Activated naive CD4-positive, alpha-beta T cell treated with anti-CD3 and anti-CD28 coated beads, Interleukin-2, amount 10 ng/mL, durations not matched to agents 7 days and 5 days (primary cell): ENCODE results near the gene EIF4H.
A peak's percentile ranks its signal among the peaks of the same experiment; 100 is the strongest.
"Not testable (repeated sequence)": the region's sequence is repeated elsewhere in the genome, so short reads cannot be mapped to it uniquely, and the experiment has no call there.

Source experiments
- CTCF ChIA-PET: fragments of 350-600 bp; sonication (Branson Sonifier 250); formaldehyde crosslinking; loops from one replicate; lab custom pipeline; 2021; ENCODE audit warnings: antibody characterized with exemption; lab: Charles Lee
- DNase-seq: peaks from one replicate; pipeline ENCODE4 v3.0.0-alpha.2; 2020
- H3K27ac Mint-ChIP-seq: one replicate; pipeline ENCODE4 v1.8.0; 2021; ENCODE audit warnings: mild to moderate bottlenecking, moderate library complexity, mixed read lengths
- H3K27me3 Mint-ChIP-seq: one replicate; pipeline ENCODE4 v1.8.0; 2021; ENCODE audit warnings: mild to moderate bottlenecking, mixed read lengths
- H3K36me3 Mint-ChIP-seq: one replicate; pipeline ENCODE4 v1.8.0; 2021; ENCODE audit warnings: mixed read lengths
- H3K4me1 Mint-ChIP-seq: one replicate; pipeline ENCODE4 v1.8.0; 2021; ENCODE audit warnings: mixed read lengths
- H3K4me3 Mint-ChIP-seq: one replicate; pipeline ENCODE4 v1.8.0; 2021; ENCODE audit warnings: mild to moderate bottlenecking, moderate library complexity, mixed read lengths
- H3K9me3 Mint-ChIP-seq: one replicate; pipeline ENCODE4 v1.8.0; 2021; ENCODE audit warnings: mixed read lengths

The EIF4H gene

DNA sequence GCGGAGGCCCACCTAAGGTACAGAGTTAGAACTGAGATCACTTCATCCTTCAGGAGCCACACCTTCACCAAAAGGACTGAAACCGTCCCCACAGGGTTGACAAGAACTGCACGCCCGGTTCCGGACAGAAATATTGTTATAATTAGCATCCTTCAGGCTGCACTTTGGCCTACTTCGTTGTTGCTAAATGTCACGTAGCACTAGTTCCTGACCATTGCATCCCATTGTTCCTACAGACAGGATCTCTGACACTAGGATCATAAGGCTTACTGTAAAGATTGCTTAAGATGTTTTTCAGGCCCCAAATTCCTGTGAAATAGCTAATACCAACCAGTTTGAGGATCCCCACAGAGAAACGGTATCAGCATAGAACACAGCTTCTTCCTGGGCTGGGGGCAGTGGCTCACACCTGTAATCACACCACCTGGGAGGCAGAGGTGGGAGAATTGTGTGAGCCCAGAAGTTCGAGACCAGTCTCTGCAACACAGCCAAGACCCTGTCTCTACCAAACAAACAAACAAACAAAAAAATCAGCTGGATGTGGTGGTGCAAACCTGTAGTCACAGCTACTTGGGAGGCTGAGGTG, 18.3 kb upstream of the EIF4H start:
- H3K27ac Mint-ChIP-seq, result no peak overlapping the region
- no peaks in the 10 kb centered on the region for H3K9me3 Mint-ChIP-seq
- CTCF ChIA-PET, result no interaction called here
- no peaks in the 10 kb centered on the region for H3K27me3 Mint-ChIP-seq
- no peaks in the 10 kb centered on the region for H3K4me1 Mint-ChIP-seq
- no peak for DNase-seq
- H3K36me3 Mint-ChIP-seq, result no peaks in the 10 kb centered on the region
- H3K4me3 Mint-ChIP-seq, result no peak overlapping the region

DNA sequence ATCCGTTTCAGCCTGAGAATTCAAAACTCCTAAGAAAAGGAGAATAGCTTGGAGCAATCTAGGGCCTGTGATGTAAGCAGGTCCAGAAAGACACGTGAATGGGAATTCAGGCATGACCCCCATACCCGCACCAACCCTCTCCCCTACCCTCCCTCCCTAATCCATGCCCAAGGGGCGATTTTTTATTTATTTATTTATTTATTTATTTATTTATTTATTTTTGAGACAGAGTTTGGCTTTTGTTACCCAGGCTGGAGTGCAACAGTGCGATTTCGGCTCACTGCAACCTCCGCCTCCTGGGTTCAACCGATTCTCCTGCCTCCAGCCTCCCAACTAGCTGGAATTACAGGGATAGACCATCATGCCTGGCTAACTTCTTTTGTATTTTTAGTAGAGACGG, 16.6 kb upstream of the EIF4H start:
- CTCF ChIA-PET, result no interaction called here
- no peaks in the 10 kb centered on the region for H3K4me1 Mint-ChIP-seq
- H3K36me3 Mint-ChIP-seq, result no peaks in the 10 kb centered on the region
- H3K27ac Mint-ChIP-seq, result no peak overlapping the region
- no peak for DNase-seq
- H3K27me3 Mint-ChIP-seq, result peaks cover 4% of the 10 kb centered on the region
- H3K4me3 Mint-ChIP-seq, result no peak overlapping the region
- no peaks in the 10 kb centered on the region for H3K9me3 Mint-ChIP-seq

DNA sequence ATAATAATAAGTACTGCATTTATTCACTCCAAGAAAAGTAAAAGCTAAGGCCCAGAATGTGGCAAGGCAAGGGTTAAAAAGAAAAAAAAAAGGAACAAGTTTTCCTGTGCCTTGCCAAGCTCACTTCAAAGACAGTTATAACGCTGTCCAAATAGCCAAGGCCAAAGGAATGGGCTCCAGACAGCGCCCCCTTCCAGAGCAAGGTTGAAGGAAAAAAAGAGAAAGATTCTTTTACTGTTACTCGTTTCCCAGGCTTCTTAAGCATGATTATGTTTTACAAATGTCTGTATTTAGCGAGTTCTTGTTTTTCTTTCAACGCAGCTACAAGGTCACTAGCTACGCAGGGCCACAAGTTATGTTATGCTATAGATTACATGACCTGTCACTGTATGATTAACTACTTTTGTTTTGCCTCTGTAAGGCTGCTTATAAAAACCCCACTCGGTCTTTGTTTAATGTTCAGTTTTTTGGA, 9.1 kb upstream of the EIF4H start:
- CTCF ChIA-PET, result no interaction called here
- Mint-ChIP-seq H3K36me3 (no peaks in the 10 kb centered on the region), H3K27ac (no peak overlapping the region), H3K4me3 (no peak overlapping the region), H3K27me3 (peaks cover 4% of the 10 kb centered on the region), H3K4me1 (no peaks in the 10 kb centered on the region), H3K9me3 (no peaks in the 10 kb centered on the region)
- no peak for DNase-seq

GRCh38 chr7:74165867-74166593, 8.1 kb upstream of the EIF4H start:
- Mint-ChIP-seq H3K27ac (no peak overlapping the region), H3K27me3 (peaks cover 4% of the 10 kb centered on the region), H3K4me1 (no peaks in the 10 kb centered on the region), H3K9me3 (no peaks in the 10 kb centered on the region), H3K4me3 (no peak overlapping the region), H3K36me3 (no peaks in the 10 kb centered on the region)
- no peak for DNase-seq
- CTCF ChIA-PET, result interaction anchor here (0.9 kb wide), 1 partner anchor 35 kb away, joined by 3 read pairs; no protein-coding TSS in a partner anchor

GRCh38 chr7:74167324-74167723, 6.8 kb upstream of the EIF4H start:
- H3K4me1 Mint-ChIP-seq, H3K27ac Mint-ChIP-seq, H3K27me3 Mint-ChIP-seq, H3K36me3 Mint-ChIP-seq, H3K4me3 Mint-ChIP-seq, DNase-seq, H3K9me3 Mint-ChIP-seq, CTCF ChIA-PET: not testable (repeated sequence)

GRCh38 chr7:74173074-74173473, 1.1 kb upstream of the EIF4H start:
- Mint-ChIP-seq H3K36me3 (peaks cover 19% of the 10 kb centered on the region), H3K4me3 (peak overlapping the region; percentile 82), H3K9me3 (no peaks in the 10 kb centered on the region), H3K27me3 (no peaks in the 10 kb centered on the region), H3K4me1 (peaks cover 43% of the 10 kb centered on the region), H3K27ac (peak overlapping the region; percentile 81)
- CTCF ChIA-PET, result interaction anchor here (1.8 kb wide), 1 partner anchor 105 kb away, joined by 5 read pairs; no protein-coding TSS in a partner anchor
- no peak for DNase-seq

- Mint-ChIP-seq H3K9me3 (no peaks in the 10 kb centered on the region), H3K27ac (peak overlapping the region; percentile 81), H3K36me3 (peaks cover 19% of the 10 kb centered on the region), H3K27me3 (no peaks in the 10 kb centered on the region), H3K4me3 (peak overlapping the region; percentile 82), H3K4me1 (peaks cover 44% of the 10 kb centered on the region)
- CTCF ChIA-PET, result interaction anchor here (1.8 kb wide), 1 partner anchor 105 kb away, joined by 5 read pairs; no protein-coding TSS in a partner anchor
- no peak for DNase-seq
These were observed 678 bp upstream of the EIF4H start for GRCh38 chr7:74173491-74173865.

DNA sequence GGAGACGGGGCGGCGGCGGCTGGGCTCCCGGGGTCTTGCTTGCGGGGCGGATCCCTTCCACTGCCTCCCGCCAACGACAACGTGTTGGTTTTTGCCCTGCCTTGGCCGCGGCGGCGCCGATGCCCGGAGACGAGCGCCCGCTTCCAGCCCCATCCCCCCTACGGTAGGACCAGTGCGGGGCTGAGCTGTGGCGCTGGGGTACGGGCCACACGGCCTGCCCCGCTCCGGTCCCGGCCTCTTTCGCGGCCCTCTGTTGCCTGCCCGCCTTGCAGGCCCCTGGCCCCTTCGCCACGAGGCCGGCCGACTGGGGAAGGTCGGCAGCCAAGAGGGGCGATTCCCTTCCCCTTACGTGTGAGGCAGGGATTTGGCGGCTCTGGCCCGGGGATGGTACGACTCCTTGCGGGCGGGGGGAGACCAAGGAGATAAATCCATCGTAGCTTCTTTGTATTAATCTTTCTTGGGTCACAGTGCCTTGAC, 488 bp downstream of the EIF4H start:
- CTCF ChIA-PET, result interaction anchor here (0.5 to 2.3 kb wide), 5 partner anchors 9 to 409 kb away, joined by 3 to 12 read pairs (median 5); no protein-coding TSS in a partner anchor
- Mint-ChIP-seq H3K27me3 (no peaks in the 10 kb centered on the region), H3K27ac (peak overlapping the region; percentile 86), H3K4me1 (peaks cover 52% of the 10 kb centered on the region), H3K9me3 (no peaks in the 10 kb centered on the region), H3K36me3 (peaks cover 26% of the 10 kb centered on the region), H3K4me3 (peak overlapping the region; percentile 84)
- DNase-seq, result peak; percentile 60

- no peaks in the 10 kb centered on the region for H3K9me3 Mint-ChIP-seq
- H3K27me3 Mint-ChIP-seq, result no peaks in the 10 kb centered on the region
- DNase-seq, result no peak
- CTCF ChIA-PET, result interaction anchor here (0.5 to 2.3 kb wide), 5 partner anchors 9 to 410 kb away, joined by 3 to 12 read pairs (median 5); no protein-coding TSS in a partner anchor
- H3K36me3 Mint-ChIP-seq, result peaks cover 26% of the 10 kb centered on the region
- peaks cover 54% of the 10 kb centered on the region for H3K4me1 Mint-ChIP-seq
- peak overlapping the region; percentile 84 for H3K4me3 Mint-ChIP-seq
- peak overlapping the region; percentile 86 for H3K27ac Mint-ChIP-seq
These were observed 1.2 kb downstream of the EIF4H start for GRCh38 chr7:74175340-74175739.

- CTCF ChIA-PET, result interaction anchor here (3.1 kb wide), 1 partner anchor 30 kb away, joined by 11 read pairs; no protein-coding TSS in a partner anchor
- no peaks in the 10 kb centered on the region for H3K27me3 Mint-ChIP-seq
- peaks cover 26% of the 10 kb centered on the region for H3K36me3 Mint-ChIP-seq
- H3K27ac Mint-ChIP-seq, result no peak overlapping the region
- H3K4me1 Mint-ChIP-seq, result peaks cover 57% of the 10 kb centered on the region
- peak overlapping the region; percentile 84 for H3K4me3 Mint-ChIP-seq
- H3K9me3 Mint-ChIP-seq, result no peaks in the 10 kb centered on the region
- no peak for DNase-seq
These were observed 2.4 kb downstream of the EIF4H start for GRCh38 chr7:74176555-74176954.

DNA sequence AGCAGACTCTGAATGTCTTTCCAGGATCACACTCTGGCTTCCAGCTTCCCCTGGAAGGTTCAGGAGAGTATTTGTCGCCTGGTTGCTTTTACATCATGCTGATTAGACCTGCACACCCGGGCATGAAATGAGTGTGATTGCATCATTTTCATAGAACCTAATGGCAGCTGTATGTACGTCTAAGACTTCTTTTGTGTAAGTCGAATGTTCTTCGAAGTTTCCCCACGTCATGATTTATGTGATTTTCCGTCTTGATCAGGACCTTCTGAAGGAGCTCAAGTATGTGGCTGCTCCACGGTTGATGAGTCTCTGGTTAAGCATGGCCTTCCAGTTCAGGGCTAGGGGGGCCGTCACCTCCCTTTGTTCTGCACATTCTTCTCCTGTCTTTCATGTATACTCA, 4.5 kb downstream of the EIF4H start:
- Mint-ChIP-seq H3K9me3 (no peaks in the 10 kb centered on the region), H3K27ac (no peak overlapping the region), H3K36me3 (peaks cover 37% of the 10 kb centered on the region), H3K27me3 (no peaks in the 10 kb centered on the region), H3K4me1 (peaks cover 56% of the 10 kb centered on the region), H3K4me3 (no peak overlapping the region)
- CTCF ChIA-PET, result interaction anchor here (1.1 to 3.1 kb wide), 3 partner anchors 10 to 223 kb away, joined by 4 to 11 read pairs (median 4); no protein-coding TSS in a partner anchor
- no peak for DNase-seq

GRCh38 chr7:74179935-74180604, 5.9 kb downstream of the EIF4H start:
- Mint-ChIP-seq H3K4me1 (peaks cover 69% of the 10 kb centered on the region), H3K4me3 (no peak overlapping the region), H3K27me3 (no peaks in the 10 kb centered on the region), H3K27ac (no peak overlapping the region), H3K36me3 (peaks cover 40% of the 10 kb centered on the region), H3K9me3 (no peaks in the 10 kb centered on the region)
- DNase-seq, result no peak
- CTCF ChIA-PET, result interaction anchor here (1.1 to 1.2 kb wide), 3 partner anchors 9 to 221 kb away, joined by 3 to 5 read pairs (median 5); no protein-coding TSS in a partner anchor

GRCh38 chr7:74180866-74181265, 6.7 kb downstream of the EIF4H start:
- H3K27me3 Mint-ChIP-seq, result no peaks in the 10 kb centered on the region
- H3K4me1 Mint-ChIP-seq, result peaks cover 70% of the 10 kb centered on the region
- CTCF ChIA-PET, result interaction anchor here (1.1 to 1.2 kb wide), 2 partner anchors 8 to 112 kb away, joined by 3 to 5 read pairs; no protein-coding TSS in a partner anchor
- peaks cover 37% of the 10 kb centered on the region for H3K36me3 Mint-ChIP-seq
- no peak overlapping the region for H3K4me3 Mint-ChIP-seq
- H3K9me3 Mint-ChIP-seq, result no peaks in the 10 kb centered on the region
- no peak overlapping the region for H3K27ac Mint-ChIP-seq
- DNase-seq, result no peak

DNA sequence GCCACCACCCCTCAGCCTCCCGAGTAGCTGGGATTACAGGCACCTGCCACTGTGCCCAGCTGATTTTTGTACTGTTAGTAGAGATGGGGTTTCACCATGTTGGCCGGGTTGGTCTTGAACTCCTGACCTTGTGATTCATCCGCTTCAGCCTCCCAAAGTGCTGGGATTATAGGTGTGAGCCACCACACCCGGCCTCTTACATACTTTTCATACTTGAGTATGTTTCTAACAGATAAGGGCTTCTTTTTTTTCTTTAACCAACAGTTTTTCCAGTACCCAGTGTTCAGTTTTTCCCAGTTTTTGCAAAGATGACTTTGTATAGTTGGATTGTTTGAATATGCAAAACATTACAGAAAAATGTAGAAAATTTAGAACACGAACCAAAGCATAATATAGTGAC, 7.7 kb downstream of the EIF4H start:
- Mint-ChIP-seq H3K27me3 (no peaks in the 10 kb centered on the region), H3K4me1 (peaks cover 68% of the 10 kb centered on the region), H3K9me3 (no peaks in the 10 kb centered on the region), H3K27ac (no peak overlapping the region), H3K36me3 (peaks cover 34% of the 10 kb centered on the region), H3K4me3 (no peak overlapping the region)
- DNase-seq, result no peak
- CTCF ChIA-PET, result interaction anchor here (1.2 to 1.5 kb wide), 2 partner anchors 113 to 115 kb away, joined by 4 read pairs; no protein-coding TSS in a partner anchor
